Measurements from ENCODE around the gene TINAG. TPM values are rescaled to one million over a fixed set of nuclear protein-coding genes. Genes with fewer than 3 reads are reported as not detected.

TINAG gene
- total RNA-seq, 2 experiments from 2014 or later: not detected

DNA sequence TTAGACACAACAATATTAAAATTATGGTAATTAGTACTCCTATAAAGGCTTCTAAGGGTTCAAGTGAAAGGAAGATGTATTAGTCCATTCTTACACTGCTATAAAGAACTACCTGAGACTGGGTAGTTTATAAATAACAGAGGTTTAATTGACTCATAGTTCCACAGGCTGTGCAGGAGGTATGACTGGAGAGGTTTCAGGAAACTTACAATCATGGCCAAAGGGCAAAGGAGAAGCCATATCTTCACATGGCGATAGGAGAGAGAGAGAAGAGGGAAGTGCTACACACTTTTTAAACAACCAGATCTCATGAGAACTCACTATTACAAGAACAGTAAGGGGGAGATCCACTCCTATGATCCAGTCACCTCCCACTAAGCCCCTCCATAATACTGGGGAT lies 52.9 kb downstream of the TINAG start:
- Histone ChIP-seq H3K9me3 (ENCODE audit: control insufficient read depth in 1 of 2, insufficient read depth in 1 of 2, low read length in 2 of 2) (no peaks in the 10 kb centered on the region), H3K27ac (ENCODE audit: low read depth in 1 of 2, low read length in 2 of 2) (no peak overlapping the region), H3K27me3 (ENCODE audit: control insufficient read depth in 1 of 2, insufficient read depth in 2 of 2, low read length in 2 of 2) (no peaks in the 10 kb centered on the region), H3K36me3 (ENCODE audit: insufficient read depth, low read length) (no peaks in the 10 kb centered on the region), H3K4me1 (ENCODE audit: insufficient read depth, low read length) (no peaks in the 10 kb centered on the region), H3K4me3 (ENCODE audit: low read length) (no peak overlapping the region)
- H3K27me3 Mint-ChIP-seq: no peaks in the 10 kb centered on the region
- H3K27ac Mint-ChIP-seq: no peak overlapping the region
- TF ChIP-seq CTCF (IDR thresholded peaks at IDR 0.05): no peak
- no peaks in the 10 kb centered on the region for H3K36me3 Mint-ChIP-seq (ENCODE audit: low read depth)
- DNase-seq (no peak), ATAC-seq (ENCODE audit: poor library complexity) (no peak)
- no peak overlapping the region for H3K4me3 Mint-ChIP-seq
- intact Hi-C loops (cut with DNase I, micrococcal nuclease): no loop called here
- no peaks in the 10 kb centered on the region for H3K9me3 Mint-ChIP-seq
- POLR2A ChIA-PET: no interaction called here
- no peaks in the 10 kb centered on the region for H3K4me1 Mint-ChIP-seq (ENCODE audit: low read depth)
- CTCF ChIA-PET: no interaction called here

- Histone ChIP-seq H3K4me1 (ENCODE audit: insufficient read depth, low read length) (no peaks in the 10 kb centered on the region), H3K27me3 (ENCODE audit: control insufficient read depth in 1 of 2, insufficient read depth in 2 of 2, low read length in 2 of 2) (no peaks in the 10 kb centered on the region), H3K36me3 (ENCODE audit: insufficient read depth, low read length) (no peaks in the 10 kb centered on the region), H3K4me3 (ENCODE audit: low read length) (no peak overlapping the region), H3K9me3 (ENCODE audit: control insufficient read depth in 1 of 2, insufficient read depth in 1 of 2, low read length in 2 of 2) (no peaks in the 10 kb centered on the region), H3K27ac (ENCODE audit: low read depth in 1 of 2, low read length in 2 of 2) (no peak overlapping the region)
- no peaks in the 10 kb centered on the region for H3K27me3 Mint-ChIP-seq
- ChIA-PET POLR2A (no interaction called here), CTCF (no interaction called here)
- DNase-seq: no peak
- H3K36me3 Mint-ChIP-seq (ENCODE audit: low read depth): no peaks in the 10 kb centered on the region
- no peak for ATAC-seq (ENCODE audit: poor library complexity)
- no peaks in the 10 kb centered on the region for H3K4me1 Mint-ChIP-seq (ENCODE audit: low read depth)
- H3K9me3 Mint-ChIP-seq: no peaks in the 10 kb centered on the region
- no peak overlapping the region for H3K27ac Mint-ChIP-seq
- no peak for TF ChIP-seq CTCF (IDR thresholded peaks at IDR 0.05)
- H3K4me3 Mint-ChIP-seq: no peak overlapping the region
- intact Hi-C loops (cut with DNase I, micrococcal nuclease): no loop called here
Measured at GRCh38 chr6:54361734-54362133, 53.5 kb downstream of the TINAG start.

GRCh38 chr6:54366667-54367327 lies 58.6 kb downstream of the TINAG start:
- Mint-ChIP-seq H3K4me3 (no peak overlapping the region), H3K36me3 (ENCODE audit: low read depth) (no peaks in the 10 kb centered on the region), H3K9me3 (no peaks in the 10 kb centered on the region), H3K27me3 (no peaks in the 10 kb centered on the region), H3K4me1 (ENCODE audit: low read depth) (no peaks in the 10 kb centered on the region), H3K27ac (no peak overlapping the region)
- ATAC-seq (ENCODE audit: poor library complexity) (no peak), DNase-seq (no peak)
- Histone ChIP-seq H3K27me3 (ENCODE audit: control insufficient read depth in 1 of 2, insufficient read depth in 2 of 2, low read length in 2 of 2) (no peaks in the 10 kb centered on the region), H3K4me1 (ENCODE audit: insufficient read depth, low read length) (no peaks in the 10 kb centered on the region), H3K9me3 (ENCODE audit: control insufficient read depth in 1 of 2, insufficient read depth in 1 of 2, low read length in 2 of 2) (no peaks in the 10 kb centered on the region), H3K36me3 (ENCODE audit: insufficient read depth, low read length) (no peaks in the 10 kb centered on the region), H3K27ac (ENCODE audit: low read depth in 1 of 2, low read length in 2 of 2) (no peak overlapping the region), H3K4me3 (ENCODE audit: low read length) (no peak overlapping the region)
- intact Hi-C loops (cut with DNase I, micrococcal nuclease): no loop called here
- TF ChIP-seq CTCF (IDR thresholded peaks at IDR 0.05): no peak
- ChIA-PET POLR2A (no interaction called here), CTCF (no interaction called here)
